ENCODE results near the gene GRPEL2. TPM values are rescaled to one million over a fixed set of nuclear protein-coding genes. Genes with fewer than 3 reads are reported as not detected.

Gene GRPEL2
- 48.9 TPM for total RNA-seq (2021; ENCODE audit: unreplicated experiment)
- polyA plus RNA-seq (2012): 14.8 and 19.6 TPM in 2 replicates
- Bru-seq, nascent RNA: percentile 98 among the genes with signal in this experiment
- BruChase-seq, experiment 1, labeled RNA remaining after a 6-hour chase: percentile 97 among the genes with signal in this experiment
- percentile 100 among the genes with signal in this experiment for BruChase-seq, experiment 2, labeled RNA remaining after a 2-hour chase
- long read RNA-seq, full-length matches to known transcripts: 35 of 78 reads
- long read RNA-seq, partial matches to known transcripts: 42 of 78 reads
- long read RNA-seq, other reads (novel, unspliced or antisense): 1 of 78 reads

DNA sequence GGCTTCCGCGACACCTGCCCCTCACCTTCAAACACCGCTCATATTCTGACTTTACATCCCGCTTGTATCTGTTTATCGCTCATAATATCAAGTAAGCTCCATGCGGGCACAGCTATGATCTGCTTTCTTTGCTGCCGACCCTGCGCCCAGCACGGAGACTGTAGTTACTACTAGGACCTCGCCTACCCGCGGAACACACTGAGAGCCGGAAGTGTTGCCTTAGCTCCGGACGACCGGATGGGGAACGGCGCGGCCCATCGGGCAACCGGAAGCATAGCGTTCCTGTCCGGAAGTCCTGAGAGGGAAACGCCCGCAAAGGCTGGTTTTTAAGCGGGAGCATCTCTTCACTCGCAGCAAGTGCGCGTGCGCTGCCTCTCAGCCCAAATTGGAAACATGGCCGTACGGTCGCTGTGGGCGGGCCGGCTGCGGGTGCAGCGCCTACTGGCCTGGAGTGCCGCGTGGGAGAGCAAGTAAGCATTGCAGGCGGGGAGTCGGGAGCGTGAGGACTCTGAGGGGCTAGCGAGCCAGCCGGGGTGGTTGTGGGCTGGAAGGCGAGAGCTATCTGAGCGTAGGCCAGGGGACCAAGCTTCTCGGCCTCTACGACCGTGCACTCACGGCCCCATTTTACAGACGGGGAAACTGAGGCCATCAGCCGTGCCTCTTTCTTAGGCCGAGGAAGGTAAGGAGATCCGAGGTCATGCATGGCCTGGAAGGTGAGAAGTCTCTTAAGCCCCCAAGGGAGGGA, at the start of gene GRPEL2:
Gene GRPEL2, plus strand, starts transcription at position 353 of the 745 bp plus-strand sequence. Its CDS starts 41 bp downstream, at position 394.
- intact Hi-C loops (cut with micrococcal nuclease): loop anchor here (1.0 kb wide), 1 partner anchor 12 kb away; no protein-coding TSS in a partner anchor
- H3K4me2 ChIP-seq (ENCODE audit: low read length): peak within 1 kb of the TSS; percentile 93
- H2AFZ ChIP-seq (ENCODE audit: low read depth, low read length, poor library complexity, severe bottlenecking): peak within 1 kb of the TSS; percentile 66
- peak within 1 kb of the TSS; percentile 79 for H3K27ac ChIP-seq (ENCODE audit: low read depth, low read length)
- ATAC-seq (peak; percentile 96), DNase-seq (ENCODE audit: low read depth, low spot score) (peak; percentile 96)
- ChIA-PET RAD21 (ENCODE audit: low non-redundant PET in 1 of 2, low total read pairs in 2 of 2, uncharacterized antibody in 2 of 2, unreplicated experiment in 2 of 2) (interaction anchor here in 1 of 2 experiments (1.0 kb wide), 1 partner anchor 24 kb away, joined by 3 read pairs; no protein-coding TSS in a partner anchor), POLR2A (interaction anchor here (1.1 to 2.9 kb wide), 4 partner anchors 13 to 216 kb away, joined by 3 to 18 read pairs (median 5); partner anchors contain the start of genes CSNK1A1 and PCYOX1L), CTCF (interaction anchor here (0.9 to 1.6 kb wide), 7 partner anchors 12 to 206 kb away, joined by 3 to 7 read pairs (median 3); partner anchors contain the start of genes CSNK1A1 and PCYOX1L)
- no peaks in the 10 kb centered on the region for H4K20me1 ChIP-seq (ENCODE audit: insufficient read depth)
- BruUV-seq (replicated peaks): TSS peak; percentile 55
- no peaks in the 10 kb centered on the region for H3K9me2 ChIP-seq (ENCODE audit: insufficient read depth)
- H3K79me2 ChIP-seq (ENCODE audit: insufficient read depth, low read length): peaks cover 49% of the 10 kb centered on the region
- H3K4me3 ChIP-seq (replicated peaks in 1 of 2; ENCODE audit: low read depth in 1 of 2, low read length in 2 of 2): peak within 1 kb of the TSS; percentile 94 to 97
- H3K4me1 ChIP-seq (ENCODE audit: control insufficient read depth in 1 of 2, insufficient read depth in 2 of 2, low read length in 2 of 2): peaks cover 5 to 11% of the 10 kb centered on the region in 2 experiments; a peak in 3 of 4 replicates
- H3K36me3 ChIP-seq (ENCODE audit: control insufficient read depth in 1 of 2, insufficient read depth in 2 of 2, low read length in 2 of 2): peaks cover 28% of the 10 kb centered on the region in 2 experiments
- H3K9ac ChIP-seq (ENCODE audit: low read length): peak within 1 kb of the TSS; percentile 92
- no peaks in the 10 kb centered on the region for H3K9me3 ChIP-seq (ENCODE audit: control insufficient read depth in 1 of 2, insufficient read depth in 1 of 2, low read depth in 1 of 2, low read length in 2 of 2)
- no peaks in the 10 kb centered on the region for H3K27me3 ChIP-seq (ENCODE audit: insufficient read depth, low read length)
- TF ChIP-seq REST (IDR thresholded peaks at IDR 0.05; ENCODE audit: low read depth): no peak
- no peak for TF ChIP-seq RAD21 (IDR thresholded peaks at IDR 0.05; ENCODE audit: low read depth)
- TF ChIP-seq FOSL1 (IDR thresholded peaks at IDR 0.05; ENCODE audit: low read depth): no peak
- TF ChIP-seq, protein P1, sequence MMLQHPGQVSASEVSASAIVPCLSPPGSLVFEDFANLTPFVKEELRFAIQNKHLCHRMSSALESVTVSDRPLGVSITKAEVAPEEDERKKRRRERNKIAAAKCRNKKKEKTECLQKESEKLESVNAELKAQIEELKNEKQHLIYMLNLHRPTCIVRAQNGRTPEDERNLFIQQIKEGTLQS (IDR thresholded peaks at IDR 0.05): no peak; the same call in 1 of the 2 replicates
- TF ChIP-seq CEBPB (IDR thresholded peaks at IDR 0.05; ENCODE audit: low read depth): no peak
- TF ChIP-seq ZFX (IDR thresholded peaks at IDR 0.05): peak; percentile 85
- no peak for TF ChIP-seq JUND (IDR thresholded peaks at IDR 0.05)
- TF ChIP-seq SP1 (IDR thresholded peaks at IDR 0.05; ENCODE audit: low read depth): peak; percentile 63
- peak; percentile 91 for TF ChIP-seq SIN3A (IDR thresholded peaks at IDR 0.05; ENCODE audit: low read depth)
- TF ChIP-seq POLR2AphosphoS5 (IDR thresholded peaks at IDR 0.05; ENCODE audit: low read depth, low read length): peak; percentile 90
- no peak for TF ChIP-seq ZBTB33 (IDR thresholded peaks at IDR 0.05; ENCODE audit: extremely low read depth, insufficient replicate concordance, low read length)
- TF ChIP-seq EZH2 (IDR thresholded peaks at IDR 0.05): no peak
- TF ChIP-seq SRF (IDR thresholded peaks at IDR 0.05; ENCODE audit: low read depth): peak; percentile 87
- TF ChIP-seq ELF1 (IDR thresholded peaks at IDR 0.05; ENCODE audit: borderline replicate concordance, low read depth): peak; percentile 85
- TF ChIP-seq EZH2phosphoT487 (IDR thresholded peaks at IDR 0.05; ENCODE audit: borderline replicate concordance): no peak
- TF ChIP-seq, protein P2, sequence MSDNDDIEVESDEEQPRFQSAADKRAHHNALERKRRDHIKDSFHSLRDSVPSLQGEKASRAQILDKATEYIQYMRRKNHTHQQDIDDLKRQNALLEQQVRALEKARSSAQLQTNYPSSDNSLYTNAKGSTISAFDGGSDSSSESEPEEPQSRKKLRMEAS (IDR thresholded peaks at IDR 0.05): peak; percentile 93
- TF ChIP-seq YY1 (IDR thresholded peaks at IDR 0.05; ENCODE audit: extremely low read depth, insufficient replicate concordance, low read depth, low read length): peak; percentile 88
- no peak for TF ChIP-seq EGR1 (IDR thresholded peaks at IDR 0.05; ENCODE audit: low read depth)
